ENCODE measurements around the gene C1orf159.

C1orf159 gene

DNA sequence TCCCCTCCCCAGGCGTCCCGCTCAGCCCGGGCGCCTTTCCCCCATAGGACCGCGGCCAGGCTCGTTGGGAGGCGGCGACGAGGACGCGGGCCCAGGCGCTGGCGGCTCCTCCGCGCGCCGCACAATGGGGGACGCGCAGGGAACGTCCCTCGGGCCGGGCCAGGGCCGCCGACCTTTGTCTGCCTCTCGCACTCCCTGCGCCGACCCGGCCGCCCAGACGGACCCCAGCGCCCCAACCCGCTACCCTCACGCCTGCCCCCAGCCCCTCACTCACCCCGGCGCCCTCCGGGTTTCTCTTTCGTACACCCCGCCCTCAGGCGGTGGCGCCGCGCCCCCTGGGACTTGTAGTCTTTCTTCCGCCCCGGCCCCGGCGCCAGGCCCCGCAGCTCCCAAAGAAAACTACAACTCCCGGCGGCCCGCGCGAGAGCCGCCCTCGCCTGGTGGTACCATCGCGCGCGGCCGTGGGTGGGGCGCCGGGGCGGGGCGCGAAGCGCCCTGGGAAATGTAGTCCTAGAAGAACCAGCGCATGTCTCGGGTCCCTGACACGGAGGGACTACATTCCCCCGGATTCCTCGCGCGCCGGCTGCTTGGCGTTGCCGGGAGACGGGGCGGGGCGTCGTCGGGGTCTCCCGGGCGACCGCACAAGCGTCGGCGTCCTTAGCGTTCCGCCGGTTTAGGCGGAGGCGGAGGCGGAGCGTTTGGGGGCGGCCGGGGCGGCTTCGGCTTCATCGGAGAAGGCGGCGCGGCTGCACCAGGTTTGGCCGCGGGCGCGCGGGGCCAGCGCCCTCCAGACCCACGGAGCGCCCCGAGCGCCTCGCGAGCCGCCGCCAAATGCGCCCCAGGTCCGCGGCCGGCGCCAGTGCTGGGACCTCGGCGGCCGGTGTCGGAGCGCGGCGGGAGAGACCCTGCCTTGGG lies at the start of gene C1orf159:
C1orf159 (minus strand) TSS at position 304 of the 915 bp plus-strand sequence. CDS start 24,546 bp downstream, outside the sequence.
- DNase-seq (ENCODE audit: low read depth): peak; percentile 88
- TF ChIP-seq, protein P1, sequence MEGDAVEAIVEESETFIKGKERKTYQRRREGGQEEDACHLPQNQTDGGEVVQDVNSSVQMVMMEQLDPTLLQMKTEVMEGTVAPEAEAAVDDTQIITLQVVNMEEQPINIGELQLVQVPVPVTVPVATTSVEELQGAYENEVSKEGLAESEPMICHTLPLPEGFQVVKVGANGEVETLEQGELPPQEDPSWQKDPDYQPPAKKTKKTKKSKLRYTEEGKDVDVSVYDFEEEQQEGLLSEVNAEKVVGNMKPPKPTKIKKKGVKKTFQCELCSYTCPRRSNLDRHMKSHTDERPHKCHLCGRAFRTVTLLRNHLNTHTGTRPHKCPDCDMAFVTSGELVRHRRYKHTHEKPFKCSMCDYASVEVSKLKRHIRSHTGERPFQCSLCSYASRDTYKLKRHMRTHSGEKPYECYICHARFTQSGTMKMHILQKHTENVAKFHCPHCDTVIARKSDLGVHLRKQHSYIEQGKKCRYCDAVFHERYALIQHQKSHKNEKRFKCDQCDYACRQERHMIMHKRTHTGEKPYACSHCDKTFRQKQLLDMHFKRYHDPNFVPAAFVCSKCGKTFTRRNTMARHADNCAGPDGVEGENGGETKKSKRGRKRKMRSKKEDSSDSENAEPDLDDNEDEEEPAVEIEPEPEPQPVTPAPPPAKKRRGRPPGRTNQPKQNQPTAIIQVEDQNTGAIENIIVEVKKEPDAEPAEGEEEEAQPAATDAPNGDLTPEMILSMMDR (conservative IDR thresholded peaks at IDR 0.05; ENCODE audit: low read depth, low read length): no peak
- peak within 1 kb of the TSS; percentile 58 for H3K4me3 ChIP-seq (ENCODE audit: low read length)

DNA sequence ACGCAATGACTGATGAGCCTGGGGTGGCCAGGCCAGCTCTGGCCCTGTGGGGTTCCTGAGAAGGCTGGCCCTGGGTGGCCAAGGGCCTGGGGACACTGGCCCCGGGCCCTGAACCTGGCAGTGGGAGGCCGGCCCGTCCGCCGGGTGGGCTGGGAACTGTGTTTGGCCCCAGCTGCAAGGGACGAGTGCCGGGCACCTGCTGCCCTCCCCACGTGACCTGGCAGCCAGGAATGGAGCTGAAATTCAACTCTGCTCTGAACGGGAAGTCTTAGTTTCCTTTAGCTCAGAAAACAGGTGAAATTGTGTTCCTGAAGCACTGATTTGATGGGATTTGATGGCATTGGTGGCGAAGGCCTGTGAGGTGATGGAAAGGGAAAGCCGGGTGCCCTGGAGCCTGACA lies 49.6 kb upstream of the C1orf159 start:
- TF ChIP-seq, protein P1 (conservative IDR thresholded peaks at IDR 0.05; ENCODE audit: low read depth, low read length): no peak
- H3K4me3 ChIP-seq (ENCODE audit: low read length): no peak overlapping the region
- no peak for DNase-seq (ENCODE audit: low read depth)

DNA sequence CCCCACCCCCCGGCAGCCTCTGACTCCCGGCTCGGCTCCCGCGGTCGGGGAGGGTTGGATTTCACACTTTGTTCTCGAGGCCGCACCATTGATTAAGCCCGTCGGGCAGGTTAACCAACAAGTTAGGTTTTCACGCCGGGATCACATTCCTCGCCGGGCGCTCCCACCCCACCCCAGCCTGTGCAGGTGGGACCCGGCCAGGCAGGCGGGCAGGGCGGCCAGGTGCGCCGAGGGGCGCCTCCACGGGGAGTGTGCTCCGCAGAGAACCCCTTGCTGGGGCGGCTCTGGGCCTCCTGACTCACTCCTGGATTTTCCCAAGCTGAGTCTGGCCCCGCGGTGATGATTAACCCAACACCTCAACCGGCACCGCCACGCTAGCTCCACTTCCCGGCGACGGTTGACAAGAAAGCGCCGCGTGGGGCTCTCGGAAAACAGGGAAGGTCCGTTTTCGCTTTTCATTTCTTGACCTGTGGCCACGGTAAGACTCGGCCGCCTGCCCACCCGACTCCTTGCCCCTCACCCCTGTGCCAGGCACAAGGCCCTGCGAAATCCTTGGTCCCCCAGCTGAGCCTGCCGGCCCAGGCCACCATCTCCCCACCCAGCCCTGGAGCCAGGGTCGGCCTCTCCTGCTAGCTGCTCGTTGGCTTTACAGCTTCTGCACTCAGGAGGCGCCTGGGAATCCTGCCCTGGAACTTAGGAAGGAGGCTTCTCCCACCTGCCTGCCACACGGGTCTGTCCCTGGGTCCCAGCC lies 49.0 kb upstream of the C1orf159 start:
- H3K4me3 ChIP-seq (ENCODE audit: low read length): no peak overlapping the region
- no peak for DNase-seq (ENCODE audit: low read depth)
- TF ChIP-seq, protein P1 (conservative IDR thresholded peaks at IDR 0.05; ENCODE audit: low read depth, low read length): no peak

DNA sequence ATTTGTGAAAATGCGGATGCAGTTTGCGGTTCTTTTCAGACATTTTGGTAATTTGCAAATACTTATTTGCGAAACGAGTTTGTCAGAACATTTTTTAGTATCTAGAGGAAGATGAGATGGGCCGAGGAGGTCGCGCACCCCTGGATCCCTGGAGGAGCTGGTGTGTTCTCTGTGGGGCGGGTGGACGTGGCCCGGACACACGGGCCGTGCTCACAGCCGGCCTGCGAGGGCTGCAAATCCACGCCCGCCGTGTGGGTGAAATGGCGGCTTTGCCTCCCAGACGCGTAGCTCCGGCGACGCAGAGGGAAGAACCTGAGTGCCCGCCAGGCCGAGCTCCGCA lies 48.4 kb upstream of the C1orf159 start:
- TF ChIP-seq, protein P1 (conservative IDR thresholded peaks at IDR 0.05; ENCODE audit: low read depth, low read length): no peak
- DNase-seq (ENCODE audit: low read depth): no peak
- no peak overlapping the region for H3K4me3 ChIP-seq (ENCODE audit: low read length)

DNA sequence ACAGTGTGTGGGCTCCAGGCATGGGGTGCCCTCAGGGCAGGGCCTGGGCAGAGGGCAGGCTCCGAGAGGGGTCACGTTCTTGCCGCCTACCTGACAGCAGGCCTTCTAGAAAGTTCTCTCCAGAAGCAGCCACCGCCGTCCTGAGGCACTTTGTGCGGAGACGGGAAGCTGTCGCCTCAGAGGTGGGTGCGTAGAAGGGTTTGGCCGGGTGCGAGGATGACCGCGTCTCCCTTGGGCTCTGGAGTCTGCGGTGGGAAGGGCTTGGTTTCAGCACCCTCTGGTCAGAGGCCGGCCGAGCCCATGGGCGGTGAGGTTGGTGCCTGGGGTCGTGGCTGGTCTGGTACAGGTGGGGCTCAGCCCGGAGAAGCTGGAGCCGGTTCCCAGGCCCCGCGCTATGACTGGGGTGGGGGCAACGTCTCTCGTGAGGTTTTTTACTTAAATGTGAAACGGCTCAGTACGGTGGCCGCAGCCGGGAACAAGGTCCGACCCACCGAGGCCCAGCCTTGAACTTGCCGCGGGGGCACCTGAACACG lies 47.7 kb upstream of the C1orf159 start:
- DNase-seq (ENCODE audit: low read depth): no peak
- H3K4me3 ChIP-seq (ENCODE audit: low read length): no peak overlapping the region
- TF ChIP-seq, protein P1 (conservative IDR thresholded peaks at IDR 0.05; ENCODE audit: low read depth, low read length): no peak

DNA sequence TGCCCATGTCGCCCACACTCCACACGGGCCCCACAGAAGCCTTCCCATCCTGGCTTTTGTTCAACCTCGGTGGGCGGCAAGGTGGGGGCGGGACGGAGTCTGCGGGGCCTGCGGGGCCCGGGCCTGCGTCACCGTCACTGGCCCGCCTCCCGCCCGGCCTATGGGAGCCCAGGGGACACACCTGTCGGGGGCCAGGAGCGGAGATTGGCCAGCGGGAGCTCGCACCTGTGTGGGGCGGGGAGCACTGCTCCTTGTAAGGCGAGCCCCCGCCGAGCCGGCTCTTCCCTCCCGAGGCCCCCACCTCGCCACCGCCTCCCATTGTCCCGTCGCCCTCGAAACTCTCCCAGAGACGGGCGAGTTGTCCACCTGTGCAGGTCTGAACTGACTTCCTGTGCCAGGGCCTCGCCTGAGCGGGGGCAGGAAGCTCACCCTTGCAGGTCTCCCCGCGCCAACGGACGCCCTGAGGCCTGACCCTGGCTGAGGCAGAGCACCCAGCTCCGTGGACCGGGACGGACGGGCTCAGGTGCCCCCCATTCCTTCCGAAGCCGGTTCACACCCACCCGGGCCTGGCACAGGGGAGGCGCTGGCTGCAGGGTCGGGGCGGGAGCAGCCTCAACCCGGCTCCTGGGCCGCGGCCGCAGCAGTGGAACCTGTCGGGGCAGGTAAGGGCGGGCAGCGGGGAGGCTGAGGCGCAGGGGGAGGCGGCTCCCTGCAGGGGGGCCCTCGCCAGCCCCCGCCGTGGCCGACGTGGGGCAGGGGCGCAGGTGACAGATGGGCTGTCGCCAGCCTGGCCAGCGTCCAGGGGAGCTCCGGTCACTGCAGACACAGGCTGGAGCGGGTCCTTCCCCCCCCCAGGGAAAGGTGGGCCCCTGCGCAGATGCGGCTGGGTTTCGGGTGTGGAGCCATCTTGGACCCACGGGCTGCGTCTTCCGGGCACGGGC lies 47.0 kb upstream of the C1orf159 start:
- no peak for DNase-seq (ENCODE audit: low read depth)
- TF ChIP-seq, protein P1 (conservative IDR thresholded peaks at IDR 0.05; ENCODE audit: low read depth, low read length): no peak
- no peak overlapping the region for H3K4me3 ChIP-seq (ENCODE audit: low read length)
